ENCODE results near the gene GNG7. TPM values are rescaled to one million over a fixed set of nuclear protein-coding genes. Genes with fewer than 3 reads are reported as not detected.
A peak's percentile ranks its signal among the peaks of the same experiment; 100 is the strongest.

GNG7 gene
- polyA plus RNA-seq, 1 of the 3 experiments (the other 2 are of a cell fraction) = 2.2 TPM

DNA sequence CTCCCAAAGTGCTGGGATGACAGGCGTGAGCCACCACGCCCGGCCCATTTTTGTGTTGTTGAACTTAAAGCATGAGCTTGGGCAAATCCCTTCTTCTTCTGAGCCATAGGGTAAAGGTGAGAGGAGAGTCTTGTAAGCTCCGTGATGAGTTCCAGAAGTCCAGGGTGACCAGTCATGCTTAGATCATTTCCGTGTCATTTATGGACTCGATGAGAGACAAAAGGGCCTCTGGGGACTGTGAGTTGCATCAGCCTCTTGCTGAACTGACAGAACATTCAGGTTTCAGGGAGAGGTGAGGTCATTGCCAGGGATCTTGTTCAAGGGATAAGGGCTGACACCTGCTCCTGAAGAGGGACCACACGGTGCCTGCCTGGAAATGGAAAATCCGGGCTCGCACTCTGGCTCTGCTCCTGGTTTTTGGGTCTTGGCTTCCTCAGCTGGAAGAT is 173.0 kb downstream of the GNG7 start (continued):
- TF ChIP-seq, protein P1, sequence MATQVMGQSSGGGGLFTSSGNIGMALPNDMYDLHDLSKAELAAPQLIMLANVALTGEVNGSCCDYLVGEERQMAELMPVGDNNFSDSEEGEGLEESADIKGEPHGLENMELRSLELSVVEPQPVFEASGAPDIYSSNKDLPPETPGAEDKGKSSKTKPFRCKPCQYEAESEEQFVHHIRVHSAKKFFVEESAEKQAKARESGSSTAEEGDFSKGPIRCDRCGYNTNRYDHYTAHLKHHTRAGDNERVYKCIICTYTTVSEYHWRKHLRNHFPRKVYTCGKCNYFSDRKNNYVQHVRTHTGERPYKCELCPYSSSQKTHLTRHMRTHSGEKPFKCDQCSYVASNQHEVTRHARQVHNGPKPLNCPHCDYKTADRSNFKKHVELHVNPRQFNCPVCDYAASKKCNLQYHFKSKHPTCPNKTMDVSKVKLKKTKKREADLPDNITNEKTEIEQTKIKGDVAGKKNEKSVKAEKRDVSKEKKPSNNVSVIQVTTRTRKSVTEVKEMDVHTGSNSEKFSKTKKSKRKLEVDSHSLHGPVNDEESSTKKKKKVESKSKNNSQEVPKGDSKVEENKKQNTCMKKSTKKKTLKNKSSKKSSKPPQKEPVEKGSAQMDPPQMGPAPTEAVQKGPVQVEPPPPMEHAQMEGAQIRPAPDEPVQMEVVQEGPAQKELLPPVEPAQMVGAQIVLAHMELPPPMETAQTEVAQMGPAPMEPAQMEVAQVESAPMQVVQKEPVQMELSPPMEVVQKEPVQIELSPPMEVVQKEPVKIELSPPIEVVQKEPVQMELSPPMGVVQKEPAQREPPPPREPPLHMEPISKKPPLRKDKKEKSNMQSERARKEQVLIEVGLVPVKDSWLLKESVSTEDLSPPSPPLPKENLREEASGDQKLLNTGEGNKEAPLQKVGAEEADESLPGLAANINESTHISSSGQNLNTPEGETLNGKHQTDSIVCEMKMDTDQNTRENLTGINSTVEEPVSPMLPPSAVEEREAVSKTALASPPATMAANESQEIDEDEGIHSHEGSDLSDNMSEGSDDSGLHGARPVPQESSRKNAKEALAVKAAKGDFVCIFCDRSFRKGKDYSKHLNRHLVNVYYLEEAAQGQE (IDR thresholded peaks at IDR 0.05; ENCODE audit: low read depth, low read length) = no peak

DNA sequence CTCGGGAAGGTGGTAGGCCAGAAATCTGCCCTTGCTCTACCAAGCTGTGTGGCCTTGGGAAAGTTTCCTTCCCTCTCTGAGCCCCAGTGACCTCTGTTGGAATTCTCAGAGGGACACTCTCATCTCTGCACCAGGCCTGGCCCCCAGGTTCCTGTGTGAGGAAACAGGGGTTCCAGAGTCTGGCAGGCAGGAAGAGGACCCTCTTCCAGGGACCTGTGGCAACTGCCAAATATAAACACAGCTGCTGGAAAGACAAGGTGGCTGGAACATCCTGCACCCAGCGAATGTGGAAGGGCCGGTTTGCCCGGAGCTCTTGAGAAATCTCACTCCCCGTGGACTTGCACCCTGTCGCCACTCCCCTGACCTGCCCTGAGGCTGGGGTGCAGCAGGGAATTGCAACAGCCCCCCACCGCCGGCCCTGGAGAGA is 173.8 kb downstream of the GNG7 start:
- Histone ChIP-seq H3K4me1 (ENCODE audit: control insufficient read depth in 1 of 2, insufficient read depth in 2 of 2, low read depth in 1 of 2, low read length in 1 of 2) (no peaks in the 10 kb centered on the region; a peak in 2 of 4 replicates), H3K9me3 (0 out of 2 replicates have a peak, but pooled peaks cover 2% of the 10 kb centered on the region), H3K36me3 (replicated peaks in 1 of 2; ENCODE audit: control insufficient read depth in 1 of 2, insufficient read depth in 2 of 2, low read length in 1 of 2) (no peaks in the 10 kb centered on the region), H4K20me1 (ENCODE audit: insufficient read depth) (no peaks in the 10 kb centered on the region), H3F3A (replicated peaks; ENCODE audit: insufficient read depth) (peaks cover 39% of the 10 kb centered on the region), H3K9me2 (no peaks in the 10 kb centered on the region), H3K4me3 (ENCODE audit: low read depth in 2 of 2, low read length in 1 of 2) (no peak overlapping the region), H3K27ac (ENCODE audit: low read depth in 2 of 2, low read length in 1 of 2) (peak overlapping the region in 1 of 2 experiments; percentile 28; a peak in 1 of 4 replicates), H2AFZ (ENCODE audit: low read depth) (no peak overlapping the region), H3K9ac (no peak overlapping the region), H3K79me2 (ENCODE audit: insufficient read depth) (no peaks in the 10 kb centered on the region), H3K27me3 (ENCODE audit: insufficient read depth) (no peaks in the 10 kb centered on the region), H3K4me2 (no peak overlapping the region)
- ChIA-PET CTCF (no interaction called here), POLR2A (no interaction called here)
- 89% methylated on average over 7 of the region's 8 CpGs for WGBS (ENCODE audit: low lambda C conversion rate)
- DNase-seq = peak; percentile 17
- TF ChIP-seq MEF2A (IDR thresholded peaks at IDR 0.05; ENCODE audit: borderline replicate concordance, low read depth) (no peak), TCF12 (IDR thresholded peaks at IDR 0.05) (no peak)
- TF ChIP-seq, protein P2, sequence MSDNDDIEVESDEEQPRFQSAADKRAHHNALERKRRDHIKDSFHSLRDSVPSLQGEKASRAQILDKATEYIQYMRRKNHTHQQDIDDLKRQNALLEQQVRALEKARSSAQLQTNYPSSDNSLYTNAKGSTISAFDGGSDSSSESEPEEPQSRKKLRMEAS (IDR thresholded peaks at IDR 0.05; ENCODE audit: low read depth) = no peak

DNA sequence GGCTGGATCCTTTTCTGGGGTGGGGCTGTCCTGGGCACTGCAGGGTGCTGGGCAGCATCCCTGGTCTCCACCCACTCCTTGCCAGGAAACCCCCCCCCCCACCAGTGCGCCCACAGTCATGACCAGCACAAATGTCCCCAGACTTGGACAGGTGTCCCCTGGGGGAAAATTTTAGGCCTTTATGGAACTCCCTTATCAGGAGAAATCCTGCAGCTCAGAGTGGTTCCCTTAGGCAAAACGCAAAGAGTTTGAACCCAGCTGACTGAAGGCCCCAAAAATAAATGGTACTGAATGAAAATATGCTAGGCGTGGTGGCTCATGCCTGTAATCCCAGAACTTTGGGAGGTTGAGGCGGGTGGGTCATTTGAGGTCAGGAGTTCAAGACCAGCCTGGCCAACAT is 174.8 kb downstream of the GNG7 start:
- POLR2A ChIA-PET = no interaction called here
- CTCF ChIA-PET = interaction anchor here (0.8 kb wide), 1 partner anchor 16 kb away, joined by 3 read pairs; no protein-coding TSS in a partner anchor

More for the DNA sequence above, 174.8 kb downstream of the GNG7 start:
- Histone ChIP-seq H3K79me2 (ENCODE audit: insufficient read depth) (no peaks in the 10 kb centered on the region), H3F3A (replicated peaks; ENCODE audit: insufficient read depth) (peaks cover 39% of the 10 kb centered on the region), H3K4me2 (no peak overlapping the region), H3K9me2 (no peaks in the 10 kb centered on the region), H4K20me1 (ENCODE audit: insufficient read depth) (no peaks in the 10 kb centered on the region), H3K9ac (no peak overlapping the region), H3K27ac (ENCODE audit: low read depth in 2 of 2, low read length in 1 of 2) (no peak overlapping the region), H3K27me3 (ENCODE audit: insufficient read depth) (no peaks in the 10 kb centered on the region), H2AFZ (ENCODE audit: low read depth) (no peak overlapping the region), H3K4me3 (ENCODE audit: low read depth in 2 of 2, low read length in 1 of 2) (no peak overlapping the region), H3K36me3 (replicated peaks in 1 of 2; ENCODE audit: control insufficient read depth in 1 of 2, insufficient read depth in 2 of 2, low read length in 1 of 2) (no peaks in the 10 kb centered on the region), H3K9me3 (0 out of 2 replicates have a peak, but pooled peaks cover 2% of the 10 kb centered on the region), H3K4me1 (ENCODE audit: control insufficient read depth in 1 of 2, insufficient read depth in 2 of 2, low read depth in 1 of 2, low read length in 1 of 2) (no peaks in the 10 kb centered on the region; a peak in 2 of 4 replicates)
- DNase-seq = peak; percentile 12
- 82% methylated on average over 4 of the region's 4 CpGs for whole genome bisulfite sequencing (ENCODE audit: low lambda C conversion rate)
- TF ChIP-seq, protein P3, sequence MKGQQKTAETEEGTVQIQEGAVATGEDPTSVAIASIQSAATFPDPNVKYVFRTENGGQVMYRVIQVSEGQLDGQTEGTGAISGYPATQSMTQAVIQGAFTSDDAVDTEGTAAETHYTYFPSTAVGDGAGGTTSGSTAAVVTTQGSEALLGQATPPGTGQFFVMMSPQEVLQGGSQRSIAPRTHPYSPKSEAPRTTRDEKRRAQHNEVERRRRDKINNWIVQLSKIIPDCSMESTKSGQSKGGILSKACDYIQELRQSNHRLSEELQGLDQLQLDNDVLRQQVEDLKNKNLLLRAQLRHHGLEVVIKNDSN (IDR thresholded peaks at IDR 0.05; ENCODE audit: borderline replicate concordance, low read depth) = no peak
- no peak for TF ChIP-seq RFX5 (IDR thresholded peaks at IDR 0.05; ENCODE audit: low read length)
- TF ChIP-seq JUND (IDR thresholded peaks at IDR 0.05) = no peak
- TF ChIP-seq GABPA (IDR thresholded peaks at IDR 0.05; ENCODE audit: low read depth) = no peak
- TF ChIP-seq CHD2 (IDR thresholded peaks at IDR 0.05; ENCODE audit: low read length, partially characterized antibody) = no peak
- TF ChIP-seq, protein P4, sequence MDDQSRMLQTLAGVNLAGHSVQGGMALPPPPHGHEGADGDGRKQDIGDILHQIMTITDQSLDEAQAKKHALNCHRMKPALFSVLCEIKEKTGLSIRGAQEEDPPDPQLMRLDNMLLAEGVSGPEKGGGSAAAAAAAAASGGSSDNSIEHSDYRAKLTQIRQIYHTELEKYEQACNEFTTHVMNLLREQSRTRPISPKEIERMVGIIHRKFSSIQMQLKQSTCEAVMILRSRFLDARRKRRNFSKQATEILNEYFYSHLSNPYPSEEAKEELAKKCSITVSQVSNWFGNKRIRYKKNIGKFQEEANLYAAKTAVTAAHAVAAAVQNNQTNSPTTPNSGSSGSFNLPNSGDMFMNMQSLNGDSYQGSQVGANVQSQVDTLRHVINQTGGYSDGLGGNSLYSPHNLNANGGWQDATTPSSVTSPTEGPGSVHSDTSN (IDR thresholded peaks at IDR 0.05) = no peak
- TF ChIP-seq MXI1 (IDR thresholded peaks at IDR 0.05; ENCODE audit: low read depth, low read length) = no peak
- TF ChIP-seq FOSL2 (IDR thresholded peaks at IDR 0.05; ENCODE audit: borderline replicate concordance, low read depth) = no peak
- no peak for TF ChIP-seq TEAD4 (IDR thresholded peaks at IDR 0.05; ENCODE audit: borderline replicate concordance, insufficient read depth)
- no peak for TF ChIP-seq EZH2phosphoT487 (IDR thresholded peaks at IDR 0.05; ENCODE audit: borderline replicate concordance, low read depth)
- TF ChIP-seq FOXJ3 (CRISPR knock-in tag; IDR thresholded peaks at IDR 0.05) = no peak
- no peak for TF ChIP-seq NFIC (IDR thresholded peaks at IDR 0.05; ENCODE audit: borderline replicate concordance)
- TF ChIP-seq, protein P5, sequence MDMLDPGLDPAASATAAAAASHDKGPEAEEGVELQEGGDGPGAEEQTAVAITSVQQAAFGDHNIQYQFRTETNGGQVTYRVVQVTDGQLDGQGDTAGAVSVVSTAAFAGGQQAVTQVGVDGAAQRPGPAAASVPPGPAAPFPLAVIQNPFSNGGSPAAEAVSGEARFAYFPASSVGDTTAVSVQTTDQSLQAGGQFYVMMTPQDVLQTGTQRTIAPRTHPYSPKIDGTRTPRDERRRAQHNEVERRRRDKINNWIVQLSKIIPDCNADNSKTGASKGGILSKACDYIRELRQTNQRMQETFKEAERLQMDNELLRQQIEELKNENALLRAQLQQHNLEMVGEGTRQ (IDR thresholded peaks at IDR 0.05; ENCODE audit: borderline replicate concordance, low read depth, low read length) = no peak
- TF ChIP-seq SIN3A (IDR thresholded peaks at IDR 0.05; ENCODE audit: borderline replicate concordance, low read depth, low read length) = no peak
- TF ChIP-seq SMC3 (IDR thresholded peaks at IDR 0.05; ENCODE audit: low read depth, low read length) = no peak
